ENCODE measurements around the gene ROR1. TPM values are rescaled to one million over a fixed set of nuclear protein-coding genes. Genes with fewer than 3 reads are reported as not detected.

Gene ROR1
- total and polyA plus RNA-seq, 10 of the 15 experiments (the other 5 are each of a cell fraction or from before 2014, with no cell fraction given): 0.02 to 0.08 (median 0.05) TPM; not detected in 6

DNA sequence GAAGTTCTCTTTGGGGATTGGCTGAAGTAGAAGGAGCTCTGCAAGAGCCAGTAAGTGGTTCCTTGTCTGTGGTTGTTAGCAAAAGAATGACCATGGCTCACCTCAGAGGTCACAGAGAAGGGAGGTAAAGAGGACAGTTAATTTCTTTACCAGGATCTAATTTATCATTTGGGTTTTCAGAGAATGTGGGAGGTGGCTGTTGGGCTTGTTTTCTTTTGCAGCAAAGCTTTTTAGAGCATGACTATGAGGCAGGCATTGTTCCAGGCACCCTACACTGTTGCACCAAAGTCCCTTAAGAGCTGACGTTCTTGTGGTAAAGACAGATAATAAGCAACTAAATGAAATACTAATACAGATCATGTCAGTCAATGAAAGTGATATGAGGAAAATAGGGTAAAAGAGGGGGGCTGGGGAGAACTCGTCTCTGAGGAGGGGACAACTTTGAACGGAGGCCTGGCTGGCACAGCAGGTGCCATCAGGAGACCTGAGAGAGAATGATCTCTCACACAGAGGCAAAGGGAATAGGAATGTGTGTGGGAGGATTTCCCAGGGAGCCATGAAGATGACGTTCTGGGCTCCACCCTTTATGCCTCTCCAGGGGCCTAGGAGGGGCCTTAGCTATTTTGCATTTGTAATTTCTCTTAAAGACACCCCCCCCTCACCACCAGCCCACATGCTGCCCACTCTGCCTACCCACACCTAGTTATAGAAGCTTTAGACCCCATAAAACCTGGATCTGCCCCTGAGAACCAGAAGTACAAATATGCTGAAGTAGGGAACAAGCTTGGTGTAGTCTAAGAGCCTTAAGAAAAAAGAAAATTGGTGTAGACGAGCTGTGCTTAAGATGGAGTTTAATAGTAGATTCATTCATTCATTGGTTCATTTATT, 177.5 kb downstream of the ROR1 start (continued):
- TF ChIP-seq, protein P1, sequence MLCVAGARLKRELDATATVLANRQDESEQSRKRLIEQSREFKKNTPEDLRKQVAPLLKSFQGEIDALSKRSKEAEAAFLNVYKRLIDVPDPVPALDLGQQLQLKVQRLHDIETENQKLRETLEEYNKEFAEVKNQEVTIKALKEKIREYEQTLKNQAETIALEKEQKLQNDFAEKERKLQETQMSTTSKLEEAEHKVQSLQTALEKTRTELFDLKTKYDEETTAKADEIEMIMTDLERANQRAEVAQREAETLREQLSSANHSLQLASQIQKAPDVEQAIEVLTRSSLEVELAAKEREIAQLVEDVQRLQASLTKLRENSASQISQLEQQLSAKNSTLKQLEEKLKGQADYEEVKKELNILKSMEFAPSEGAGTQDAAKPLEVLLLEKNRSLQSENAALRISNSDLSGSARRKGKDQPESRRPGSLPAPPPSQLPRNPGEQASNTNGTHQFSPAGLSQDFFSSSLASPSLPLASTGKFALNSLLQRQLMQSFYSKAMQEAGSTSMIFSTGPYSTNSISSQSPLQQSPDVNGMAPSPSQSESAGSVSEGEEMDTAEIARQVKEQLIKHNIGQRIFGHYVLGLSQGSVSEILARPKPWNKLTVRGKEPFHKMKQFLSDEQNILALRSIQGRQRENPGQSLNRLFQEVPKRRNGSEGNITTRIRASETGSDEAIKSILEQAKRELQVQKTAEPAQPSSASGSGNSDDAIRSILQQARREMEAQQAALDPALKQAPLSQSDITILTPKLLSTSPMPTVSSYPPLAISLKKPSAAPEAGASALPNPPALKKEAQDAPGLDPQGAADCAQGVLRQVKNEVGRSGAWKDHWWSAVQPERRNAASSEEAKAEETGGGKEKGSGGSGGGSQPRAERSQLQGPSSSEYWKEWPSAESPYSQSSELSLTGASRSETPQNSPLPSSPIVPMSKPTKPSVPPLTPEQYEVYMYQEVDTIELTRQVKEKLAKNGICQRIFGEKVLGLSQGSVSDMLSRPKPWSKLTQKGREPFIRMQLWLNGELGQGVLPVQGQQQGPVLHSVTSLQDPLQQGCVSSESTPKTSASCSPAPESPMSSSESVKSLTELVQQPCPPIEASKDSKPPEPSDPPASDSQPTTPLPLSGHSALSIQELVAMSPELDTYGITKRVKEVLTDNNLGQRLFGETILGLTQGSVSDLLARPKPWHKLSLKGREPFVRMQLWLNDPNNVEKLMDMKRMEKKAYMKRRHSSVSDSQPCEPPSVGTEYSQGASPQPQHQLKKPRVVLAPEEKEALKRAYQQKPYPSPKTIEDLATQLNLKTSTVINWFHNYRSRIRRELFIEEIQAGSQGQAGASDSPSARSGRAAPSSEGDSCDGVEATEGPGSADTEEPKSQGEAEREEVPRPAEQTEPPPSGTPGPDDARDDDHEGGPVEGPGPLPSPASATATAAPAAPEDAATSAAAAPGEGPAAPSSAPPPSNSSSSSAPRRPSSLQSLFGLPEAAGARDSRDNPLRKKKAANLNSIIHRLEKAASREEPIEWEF (IDR thresholded peaks at IDR 0.05; ENCODE audit: insufficient replicate concordance, low read depth, low read length): no peak

DNA sequence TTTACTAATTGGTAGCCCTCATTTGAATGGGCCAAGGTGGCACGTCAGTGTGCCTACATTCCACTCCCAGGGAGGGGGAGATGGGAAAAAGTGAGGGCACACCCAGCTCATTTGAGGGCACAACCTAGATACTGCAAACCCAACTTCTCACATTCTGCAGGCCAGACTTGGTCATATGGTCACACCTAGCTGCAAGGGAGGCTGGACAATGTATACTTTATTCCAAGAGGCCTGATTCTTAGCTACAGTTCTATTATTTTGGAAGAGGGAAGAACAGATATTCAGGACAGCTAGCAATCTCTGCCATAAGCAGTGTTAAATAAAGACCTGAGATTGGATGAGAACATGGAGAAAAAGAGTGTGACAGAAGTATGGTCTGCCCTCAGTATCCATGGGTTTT, 180.4 kb downstream of the ROR1 start:
- 0% methylated on average over 1 of the region's 1 CpG for WGBS (ENCODE audit: insufficient coverage, insufficient replicate concordance, low lambda C conversion rate, missing lambda C conversion rate)
- no TSS peak for BruUV-seq (replicated peaks)
- POLR2A ChIA-PET: no interaction called here
- Histone ChIP-seq H3K9me3 (replicated peaks; ENCODE audit: control insufficient read depth, insufficient read depth, low read length) (no peaks in the 10 kb centered on the region), H3K4me1 (ENCODE audit: control insufficient read depth, insufficient read depth, low read length) (no peaks in the 10 kb centered on the region), H3K27me3 (replicated peaks in 1 of 2; ENCODE audit: control insufficient read depth in 2 of 2, insufficient read depth in 2 of 2, low read length in 1 of 2) (no peaks in the 10 kb centered on the region; a peak in 1 of 4 replicates), H4K20me1 (ENCODE audit: control insufficient read depth, insufficient read depth) (no peaks in the 10 kb centered on the region), H3K4me3 (no peak overlapping the region), H3K36me3 (ENCODE audit: control insufficient read depth in 2 of 2, insufficient read depth in 2 of 2, low read length in 1 of 2) (no peaks in the 10 kb centered on the region), H3K9ac (ENCODE audit: control insufficient read depth, insufficient read depth, low read length) (no peak overlapping the region), H3K27ac (ENCODE audit: control insufficient read depth, insufficient read depth) (no peak overlapping the region), H3K79me2 (ENCODE audit: control insufficient read depth, insufficient read depth, low read length) (no peaks in the 10 kb centered on the region), H2AFZ (ENCODE audit: control insufficient read depth, low read depth, low read length) (no peak overlapping the region), H3K4me2 (ENCODE audit: control insufficient read depth, insufficient read depth) (no peak overlapping the region)
- intact Hi-C loops (cut with micrococcal nuclease; ENCODE audit: unreplicated experiment): no loop called here
- CTCF ChIA-PET: no interaction called here
- FAIRE-seq (no peak), ATAC-seq (no peak), DNase-seq (ENCODE audit: low read depth, low spot score) (no peak)
- SMC1A ChIA-PET (ENCODE audit: uncharacterized antibody, unreplicated experiment): no interaction called here
- RAD21 ChIA-PET (ENCODE audit: unreplicated experiment): no interaction called here
- in situ Hi-C loops (cut with MboI): no loop called here
- TF ChIP-seq, protein P2, sequence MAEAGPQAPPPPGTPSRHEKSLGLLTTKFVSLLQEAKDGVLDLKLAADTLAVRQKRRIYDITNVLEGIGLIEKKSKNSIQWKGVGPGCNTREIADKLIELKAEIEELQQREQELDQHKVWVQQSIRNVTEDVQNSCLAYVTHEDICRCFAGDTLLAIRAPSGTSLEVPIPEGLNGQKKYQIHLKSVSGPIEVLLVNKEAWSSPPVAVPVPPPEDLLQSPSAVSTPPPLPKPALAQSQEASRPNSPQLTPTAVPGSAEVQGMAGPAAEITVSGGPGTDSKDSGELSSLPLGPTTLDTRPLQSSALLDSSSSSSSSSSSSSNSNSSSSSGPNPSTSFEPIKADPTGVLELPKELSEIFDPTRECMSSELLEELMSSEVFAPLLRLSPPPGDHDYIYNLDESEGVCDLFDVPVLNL (IDR thresholded peaks at IDR 0.05; ENCODE audit: low read depth, low read length): no peak
- TF ChIP-seq, protein P3, sequence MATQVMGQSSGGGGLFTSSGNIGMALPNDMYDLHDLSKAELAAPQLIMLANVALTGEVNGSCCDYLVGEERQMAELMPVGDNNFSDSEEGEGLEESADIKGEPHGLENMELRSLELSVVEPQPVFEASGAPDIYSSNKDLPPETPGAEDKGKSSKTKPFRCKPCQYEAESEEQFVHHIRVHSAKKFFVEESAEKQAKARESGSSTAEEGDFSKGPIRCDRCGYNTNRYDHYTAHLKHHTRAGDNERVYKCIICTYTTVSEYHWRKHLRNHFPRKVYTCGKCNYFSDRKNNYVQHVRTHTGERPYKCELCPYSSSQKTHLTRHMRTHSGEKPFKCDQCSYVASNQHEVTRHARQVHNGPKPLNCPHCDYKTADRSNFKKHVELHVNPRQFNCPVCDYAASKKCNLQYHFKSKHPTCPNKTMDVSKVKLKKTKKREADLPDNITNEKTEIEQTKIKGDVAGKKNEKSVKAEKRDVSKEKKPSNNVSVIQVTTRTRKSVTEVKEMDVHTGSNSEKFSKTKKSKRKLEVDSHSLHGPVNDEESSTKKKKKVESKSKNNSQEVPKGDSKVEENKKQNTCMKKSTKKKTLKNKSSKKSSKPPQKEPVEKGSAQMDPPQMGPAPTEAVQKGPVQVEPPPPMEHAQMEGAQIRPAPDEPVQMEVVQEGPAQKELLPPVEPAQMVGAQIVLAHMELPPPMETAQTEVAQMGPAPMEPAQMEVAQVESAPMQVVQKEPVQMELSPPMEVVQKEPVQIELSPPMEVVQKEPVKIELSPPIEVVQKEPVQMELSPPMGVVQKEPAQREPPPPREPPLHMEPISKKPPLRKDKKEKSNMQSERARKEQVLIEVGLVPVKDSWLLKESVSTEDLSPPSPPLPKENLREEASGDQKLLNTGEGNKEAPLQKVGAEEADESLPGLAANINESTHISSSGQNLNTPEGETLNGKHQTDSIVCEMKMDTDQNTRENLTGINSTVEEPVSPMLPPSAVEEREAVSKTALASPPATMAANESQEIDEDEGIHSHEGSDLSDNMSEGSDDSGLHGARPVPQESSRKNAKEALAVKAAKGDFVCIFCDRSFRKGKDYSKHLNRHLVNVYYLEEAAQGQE (IDR thresholded peaks at IDR 0.05; ENCODE audit: low read depth, low read length): no peak
- TF ChIP-seq BHLHE40 (IDR thresholded peaks at IDR 0.05; ENCODE audit: borderline replicate concordance in 1 of 2, low read depth in 2 of 2, low read length in 1 of 2) (no peak), MEF2A (IDR thresholded peaks at IDR 0.05; ENCODE audit: insufficient read depth, low read depth, low read length) (no peak), CREM (IDR thresholded peaks at IDR 0.05; ENCODE audit: low read depth) (no peak), MTA2 (IDR thresholded peaks at IDR 0.05; ENCODE audit: low read depth) (no peak)
- TF ChIP-seq, protein P4, sequence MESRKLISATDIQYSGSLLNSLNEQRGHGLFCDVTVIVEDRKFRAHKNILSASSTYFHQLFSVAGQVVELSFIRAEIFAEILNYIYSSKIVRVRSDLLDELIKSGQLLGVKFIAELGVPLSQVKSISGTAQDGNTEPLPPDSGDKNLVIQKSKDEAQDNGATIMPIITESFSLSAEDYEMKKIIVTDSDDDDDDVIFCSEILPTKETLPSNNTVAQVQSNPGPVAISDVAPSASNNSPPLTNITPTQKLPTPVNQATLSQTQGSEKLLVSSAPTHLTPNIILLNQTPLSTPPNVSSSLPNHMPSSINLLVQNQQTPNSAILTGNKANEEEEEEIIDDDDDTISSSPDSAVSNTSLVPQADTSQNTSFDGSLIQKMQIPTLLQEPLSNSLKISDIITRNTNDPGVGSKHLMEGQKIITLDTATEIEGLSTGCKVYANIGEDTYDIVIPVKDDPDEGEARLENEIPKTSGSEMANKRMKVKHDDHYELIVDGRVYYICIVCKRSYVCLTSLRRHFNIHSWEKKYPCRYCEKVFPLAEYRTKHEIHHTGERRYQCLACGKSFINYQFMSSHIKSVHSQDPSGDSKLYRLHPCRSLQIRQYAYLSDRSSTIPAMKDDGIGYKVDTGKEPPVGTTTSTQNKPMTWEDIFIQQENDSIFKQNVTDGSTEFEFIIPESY (IDR thresholded peaks at IDR 0.05): no peak
